ENCODE data around the gene CLDND2.

The CLDND2 gene

GRCh38 chr19:51377422-51377821 is 8.6 kb upstream of the CLDND2 start:
- Histone ChIP-seq H3F3A (ENCODE audit: insufficient read depth) (no peaks in the 10 kb centered on the region), H3K79me2 (ENCODE audit: insufficient read depth, low read length) (no peaks in the 10 kb centered on the region), H3K36me3 (ENCODE audit: low read length) (no peaks in the 10 kb centered on the region), H4K20me1 (ENCODE audit: low read depth, low read length) (no peaks in the 10 kb centered on the region), H3K9ac (ENCODE audit: low read length) (no peak overlapping the region), H3K4me3 (ENCODE audit: insufficient read depth, low read length, poor library complexity, severe bottlenecking) (no peak overlapping the region), H3K27ac (ENCODE audit: low read depth, low read length) (no peak overlapping the region), H3K9me2 (replicated peaks; ENCODE audit: insufficient read depth, low read length) (no peaks in the 10 kb centered on the region), H2AFZ (ENCODE audit: low read depth, low read length, severe bottlenecking) (no peak overlapping the region), H3K27me3 (ENCODE audit: low read length) (no peaks in the 10 kb centered on the region), H3K9me3 (ENCODE audit: insufficient read depth, low read length) (no peaks in the 10 kb centered on the region), H3K4me2 (ENCODE audit: low read depth, low read length, poor library complexity, severe bottlenecking) (no peak overlapping the region)
- TF ChIP-seq EZH2phosphoT487 (conservative IDR thresholded peaks at IDR 0.05; ENCODE audit: low read length): no peak
- TF ChIP-seq, protein P1, sequence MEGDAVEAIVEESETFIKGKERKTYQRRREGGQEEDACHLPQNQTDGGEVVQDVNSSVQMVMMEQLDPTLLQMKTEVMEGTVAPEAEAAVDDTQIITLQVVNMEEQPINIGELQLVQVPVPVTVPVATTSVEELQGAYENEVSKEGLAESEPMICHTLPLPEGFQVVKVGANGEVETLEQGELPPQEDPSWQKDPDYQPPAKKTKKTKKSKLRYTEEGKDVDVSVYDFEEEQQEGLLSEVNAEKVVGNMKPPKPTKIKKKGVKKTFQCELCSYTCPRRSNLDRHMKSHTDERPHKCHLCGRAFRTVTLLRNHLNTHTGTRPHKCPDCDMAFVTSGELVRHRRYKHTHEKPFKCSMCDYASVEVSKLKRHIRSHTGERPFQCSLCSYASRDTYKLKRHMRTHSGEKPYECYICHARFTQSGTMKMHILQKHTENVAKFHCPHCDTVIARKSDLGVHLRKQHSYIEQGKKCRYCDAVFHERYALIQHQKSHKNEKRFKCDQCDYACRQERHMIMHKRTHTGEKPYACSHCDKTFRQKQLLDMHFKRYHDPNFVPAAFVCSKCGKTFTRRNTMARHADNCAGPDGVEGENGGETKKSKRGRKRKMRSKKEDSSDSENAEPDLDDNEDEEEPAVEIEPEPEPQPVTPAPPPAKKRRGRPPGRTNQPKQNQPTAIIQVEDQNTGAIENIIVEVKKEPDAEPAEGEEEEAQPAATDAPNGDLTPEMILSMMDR (IDR thresholded peaks at IDR 0.05; ENCODE audit: insufficient read depth, low read length, poor library complexity, severe bottlenecking): no peak

DNA sequence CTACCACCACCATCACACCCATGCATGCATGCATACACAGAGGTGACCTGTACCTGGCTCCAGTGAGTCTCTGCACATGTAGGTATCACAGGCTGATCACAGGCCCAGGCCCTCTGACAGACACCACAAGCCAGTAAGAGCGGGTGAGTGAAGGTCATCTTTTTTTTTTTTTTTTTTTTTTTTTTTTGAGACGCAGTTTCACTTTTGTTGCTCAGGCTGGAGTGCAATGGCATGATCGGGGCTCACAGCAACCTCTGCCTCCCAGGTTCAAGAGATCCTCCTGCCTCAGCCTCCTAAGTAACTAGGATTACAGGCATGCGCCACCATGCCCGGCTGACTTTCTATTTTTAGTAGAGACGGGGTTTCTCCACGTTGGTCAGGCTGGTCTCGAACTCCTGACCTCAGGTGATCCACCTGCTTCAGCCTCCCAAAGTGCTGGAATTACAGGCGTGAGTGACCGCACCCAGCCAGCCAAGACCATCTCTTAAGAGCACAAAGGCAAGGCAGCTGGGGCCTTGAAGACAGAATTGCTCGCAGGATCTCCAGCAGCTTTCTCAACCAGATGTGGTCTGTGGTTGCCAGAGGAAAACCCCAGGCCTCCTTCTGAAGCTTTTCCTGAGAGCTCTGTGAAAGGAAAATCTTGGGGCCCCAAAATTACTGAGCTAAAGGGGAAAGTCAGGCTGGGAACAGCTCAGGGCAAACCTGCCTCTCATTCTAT is 6.9 kb upstream of the CLDND2 start:
- Histone ChIP-seq H3K4me3 (ENCODE audit: insufficient read depth, low read length, poor library complexity, severe bottlenecking) (no peak overlapping the region), H3K27ac (ENCODE audit: low read depth, low read length) (no peak overlapping the region), H4K20me1 (ENCODE audit: low read depth, low read length) (no peaks in the 10 kb centered on the region), H3K36me3 (ENCODE audit: low read length) (no peaks in the 10 kb centered on the region), H3K27me3 (ENCODE audit: low read length) (no peaks in the 10 kb centered on the region), H3F3A (ENCODE audit: insufficient read depth) (no peaks in the 10 kb centered on the region), H3K9ac (ENCODE audit: low read length) (no peak overlapping the region), H2AFZ (ENCODE audit: low read depth, low read length, severe bottlenecking) (no peak overlapping the region), H3K9me2 (replicated peaks; ENCODE audit: insufficient read depth, low read length) (no peaks in the 10 kb centered on the region), H3K9me3 (ENCODE audit: insufficient read depth, low read length) (no peaks in the 10 kb centered on the region), H3K79me2 (ENCODE audit: insufficient read depth, low read length) (no peaks in the 10 kb centered on the region), H3K4me2 (ENCODE audit: low read depth, low read length, poor library complexity, severe bottlenecking) (no peak overlapping the region)
- no peak for TF ChIP-seq EZH2phosphoT487 (conservative IDR thresholded peaks at IDR 0.05; ENCODE audit: low read length)
- TF ChIP-seq, protein P1 (IDR thresholded peaks at IDR 0.05; ENCODE audit: insufficient read depth, low read length, poor library complexity, severe bottlenecking): no peak

GRCh38 chr19:51372649-51373504 is 4.1 kb upstream of the CLDND2 start, which contains the start of gene NKG7:
TSS of gene NKG7 (minus strand) at chr19:51372654. CDS start at chr19:51372535, 119 bp downstream.
- no peak within 1 kb of the TSS for H3K4me2 ChIP-seq (ENCODE audit: low read depth, low read length, poor library complexity, severe bottlenecking)

More at GRCh38 chr19:51372649-51373504, 4.1 kb upstream of the CLDND2 start, which contains the start of gene NKG7:
- no peak within 1 kb of the TSS for H2AFZ ChIP-seq (ENCODE audit: low read depth, low read length, severe bottlenecking)
- H3F3A ChIP-seq (ENCODE audit: insufficient read depth): no peaks in the 10 kb centered on the region
- H3K36me3 ChIP-seq (ENCODE audit: low read length): no peaks in the 10 kb centered on the region
- H3K79me2 ChIP-seq (ENCODE audit: insufficient read depth, low read length): no peaks in the 10 kb centered on the region
- H3K9me2 ChIP-seq (replicated peaks; ENCODE audit: insufficient read depth, low read length): no peaks in the 10 kb centered on the region
- no peaks in the 10 kb centered on the region for H3K9me3 ChIP-seq (ENCODE audit: insufficient read depth, low read length)
- H3K4me3 ChIP-seq (ENCODE audit: insufficient read depth, low read length, poor library complexity, severe bottlenecking): no peak within 1 kb of the TSS
- no peaks in the 10 kb centered on the region for H4K20me1 ChIP-seq (ENCODE audit: low read depth, low read length)
- H3K27ac ChIP-seq (ENCODE audit: low read depth, low read length): no peak within 1 kb of the TSS
- H3K27me3 ChIP-seq (ENCODE audit: low read length): no peaks in the 10 kb centered on the region
- no peak within 1 kb of the TSS for H3K9ac ChIP-seq (ENCODE audit: low read length)
- no peak for TF ChIP-seq EZH2phosphoT487 (conservative IDR thresholded peaks at IDR 0.05; ENCODE audit: low read length)
- TF ChIP-seq, protein P1 (IDR thresholded peaks at IDR 0.05; ENCODE audit: insufficient read depth, low read length, poor library complexity, severe bottlenecking): no peak
